HG03135 (cell line): ENCODE results near the gene CHCHD6.
A peak's percentile ranks its signal among the peaks of the same experiment; 100 is the strongest.

ENCODE experiments used
- ATAC-seq: cut with Tn5 transposase; IDR thresholded peaks from one replicate; pipeline ENCODE4 v1.9.1; 2021; ENCODE audit warnings: mild to moderate bottlenecking, moderate library complexity; ENCODE audit not compliant: unreplicated experiment

CHCHD6 gene

DNA sequence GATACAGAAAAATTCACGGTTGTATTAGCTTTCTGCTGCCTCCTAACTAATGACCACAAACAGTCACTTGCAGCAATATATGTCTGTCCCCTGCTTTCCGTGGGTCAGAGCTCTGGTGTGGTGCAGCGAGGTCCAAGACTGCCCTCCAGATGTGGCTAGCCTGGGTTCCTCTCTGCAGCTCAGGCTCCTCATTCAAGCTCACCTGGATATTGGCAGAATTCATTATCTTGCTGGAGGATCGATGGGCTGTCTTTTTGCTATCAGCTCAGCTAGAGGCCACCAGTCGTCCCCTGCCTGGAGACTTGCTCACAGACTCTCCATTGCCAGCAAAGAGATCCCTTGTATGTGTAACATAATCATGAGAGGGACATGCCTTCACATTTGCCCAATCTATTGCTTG, 266.1 kb downstream of the CHCHD6 start:
- ATAC-seq: no peak

DNA sequence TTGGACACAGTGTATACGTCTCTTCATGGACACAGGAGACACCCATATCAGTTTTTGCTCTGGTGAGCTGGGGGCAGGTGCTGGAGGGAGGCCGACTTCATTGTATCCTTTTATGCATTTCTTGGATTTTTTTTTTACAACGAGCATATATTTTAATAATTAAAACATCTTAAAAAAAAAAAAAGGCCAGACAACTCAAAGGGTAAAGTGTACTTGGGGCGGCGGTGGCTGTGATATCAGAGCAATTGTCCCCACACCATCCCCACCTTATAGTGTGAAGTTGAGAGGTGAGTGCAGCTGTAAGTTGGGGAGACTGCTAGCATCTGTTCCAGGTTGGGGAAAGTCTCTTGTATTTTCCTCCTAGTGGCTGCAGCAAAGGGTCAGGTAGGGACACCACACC, 266.9 kb downstream of the CHCHD6 start:
- no peak for ATAC-seq

DNA sequence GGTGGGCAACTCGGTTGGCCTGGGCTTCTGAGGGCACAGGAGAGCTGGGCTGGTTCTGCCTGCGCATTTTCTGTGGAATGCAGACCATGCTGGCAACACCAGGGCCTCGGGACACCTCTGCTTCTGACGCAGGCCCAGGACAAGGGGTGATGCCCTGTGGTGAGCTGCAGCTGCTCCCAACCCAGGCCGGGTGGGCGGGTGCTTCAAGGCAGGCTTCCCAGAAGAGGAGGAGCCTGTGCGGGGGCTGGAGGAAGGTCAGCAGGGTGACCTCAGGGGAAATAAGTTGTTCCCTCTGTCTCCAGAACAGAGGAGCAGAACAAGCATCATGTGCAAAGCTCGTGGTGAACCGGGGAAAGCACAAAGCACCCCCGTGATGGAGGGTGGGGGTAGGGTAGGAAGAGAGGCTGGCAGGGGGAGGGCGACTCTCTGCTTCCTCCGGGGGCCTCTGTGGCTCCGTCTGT, 267.9 kb downstream of the CHCHD6 start:
- no peak for ATAC-seq

DNA sequence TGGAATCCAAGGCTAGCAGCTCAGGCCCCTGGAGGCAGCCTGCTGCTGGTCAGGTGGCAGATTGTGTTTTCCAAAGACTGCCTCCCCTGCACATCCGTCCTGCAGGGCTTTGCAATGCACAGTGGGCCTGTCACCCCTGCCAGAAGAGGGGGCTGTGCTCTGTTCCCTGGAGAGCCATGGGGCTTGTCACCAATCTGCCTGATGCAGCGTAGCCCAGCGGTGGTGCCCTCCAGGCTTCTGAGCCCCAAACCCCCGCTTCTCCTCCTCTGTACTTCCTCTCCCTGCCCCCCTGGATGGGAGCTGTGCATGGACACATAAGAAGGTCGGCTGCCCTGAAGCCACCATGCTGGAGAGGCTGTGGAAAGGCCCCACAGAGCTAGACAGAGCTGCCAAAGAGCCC, 268.8 kb downstream of the CHCHD6 start:
- no peak for ATAC-seq

DNA sequence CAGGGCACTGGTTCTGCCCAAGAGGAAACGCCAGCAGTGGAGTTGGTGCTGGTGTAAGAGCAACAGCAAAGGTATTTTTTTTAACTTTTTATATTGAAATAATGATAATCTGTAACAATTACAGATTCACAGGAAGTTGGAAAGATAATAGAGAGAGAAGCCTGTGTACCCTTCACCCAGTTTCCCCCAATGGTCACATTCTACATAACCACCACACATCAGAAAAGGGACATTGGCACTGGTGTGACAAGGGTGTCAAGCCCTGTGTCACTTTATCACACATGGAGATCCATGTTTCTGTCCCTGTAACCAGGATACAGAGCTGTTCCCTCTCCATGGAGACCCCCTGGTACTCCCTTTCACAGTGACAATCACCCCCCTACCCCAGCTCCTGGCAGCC, 269.8 kb downstream of the CHCHD6 start:
- ATAC-seq: no peak

DNA sequence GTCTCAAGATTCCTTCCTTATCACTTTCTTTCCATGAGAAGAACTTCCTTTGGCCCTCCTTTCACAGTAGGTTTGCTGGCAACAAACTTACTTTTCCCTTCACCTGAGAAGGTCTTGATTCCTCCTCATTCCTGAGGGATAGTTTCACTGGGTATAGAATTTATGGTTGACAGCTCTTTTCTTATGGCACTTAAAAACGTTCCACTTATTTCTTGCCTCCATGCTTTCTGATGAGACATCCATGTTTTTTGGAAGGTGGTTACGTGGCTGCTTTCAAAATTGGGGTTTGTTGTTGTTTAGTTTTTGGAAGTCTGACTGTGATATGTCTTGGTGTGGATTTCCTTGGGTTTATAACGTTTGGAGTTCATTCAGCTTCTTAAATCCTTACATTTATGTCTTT, 270.7 kb downstream of the CHCHD6 start:
- no peak for ATAC-seq

DNA sequence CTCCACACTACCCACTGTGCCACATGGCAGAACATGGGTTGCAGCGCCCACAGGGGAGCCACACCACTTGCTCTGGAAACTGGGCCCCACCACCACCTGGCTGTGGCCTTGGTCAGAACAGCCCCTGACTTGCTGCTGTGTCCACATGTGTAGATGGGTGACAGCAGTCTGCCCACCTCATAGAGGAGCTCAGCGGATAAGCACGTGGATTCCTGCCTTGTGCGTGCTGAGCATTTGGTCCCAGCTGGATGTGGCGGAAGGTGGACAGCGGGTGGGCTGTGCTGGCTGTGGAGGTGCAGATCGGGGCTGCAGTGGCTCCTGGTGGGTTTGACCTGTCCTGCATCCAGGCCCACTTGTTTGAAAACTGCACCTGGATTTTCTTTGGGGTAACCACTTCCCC, 272.9 kb downstream of the CHCHD6 start:
- ATAC-seq: no peak

DNA sequence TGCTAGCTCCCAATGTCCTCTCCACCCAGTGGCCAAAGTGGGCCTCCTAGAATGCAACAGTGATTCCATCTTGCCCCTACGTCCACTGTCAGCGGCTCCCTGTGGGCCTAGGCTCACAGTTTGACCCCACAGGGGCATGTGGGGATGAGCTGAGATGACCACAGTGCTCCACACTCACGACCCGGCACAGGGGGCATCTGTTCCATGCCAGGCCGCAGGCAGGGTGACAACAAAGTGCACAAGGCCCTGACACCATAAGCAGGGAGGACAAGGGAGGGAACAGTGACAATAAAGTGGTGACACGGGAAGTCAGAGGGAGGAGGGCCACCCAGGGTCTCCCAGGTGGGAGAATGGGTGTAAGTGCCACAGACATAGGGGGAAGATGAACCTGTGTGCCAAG, 273.8 kb downstream of the CHCHD6 start:
- no peak for ATAC-seq

DNA sequence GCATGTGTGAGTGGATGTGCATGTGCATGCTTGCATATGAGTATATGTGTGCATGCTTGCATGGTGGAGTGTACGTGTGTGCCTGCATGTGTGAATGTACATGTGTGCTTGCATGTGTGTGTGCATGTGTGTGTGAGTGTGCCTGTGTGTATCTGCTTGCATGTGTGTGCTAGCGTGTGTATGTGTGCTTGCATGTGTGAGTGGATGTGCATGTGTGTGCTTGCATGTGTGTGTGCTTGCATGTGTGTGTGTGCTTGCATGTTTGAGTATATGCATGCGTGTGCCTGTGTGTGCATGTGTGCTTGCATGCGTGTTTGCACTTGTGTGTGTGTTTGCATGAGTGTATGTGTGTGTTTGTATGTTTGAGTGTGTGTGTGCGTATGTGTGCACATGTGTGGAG, 274.3 kb downstream of the CHCHD6 start:
- ATAC-seq: no peak

DNA sequence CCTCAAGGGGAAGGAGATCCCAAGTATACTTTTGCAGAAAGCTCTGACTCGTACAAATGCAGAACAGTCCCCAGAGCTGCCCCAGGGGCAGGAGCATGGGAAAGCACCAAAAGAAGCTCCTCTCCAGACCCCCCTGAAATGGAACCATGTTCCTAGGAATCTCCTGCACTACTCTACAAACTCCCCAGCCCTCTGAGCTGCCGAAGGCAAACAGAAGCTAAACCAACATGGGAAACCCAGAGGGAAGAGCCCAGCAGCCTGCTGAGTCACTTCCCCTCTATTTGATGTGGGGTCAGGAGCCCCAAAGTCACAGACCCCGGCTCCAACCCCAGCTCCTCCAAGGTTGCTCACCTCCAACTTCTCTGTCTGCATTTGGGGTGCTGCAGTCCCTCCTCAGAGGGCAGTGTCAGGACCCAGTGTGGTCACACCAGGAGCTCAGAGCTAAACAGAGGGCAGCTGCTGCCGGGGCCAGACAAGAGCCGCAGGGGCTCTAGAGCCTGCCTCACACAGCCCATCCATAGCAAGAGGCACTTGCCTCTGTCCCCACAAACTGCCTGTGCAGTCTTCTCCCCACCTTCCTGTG, 275.1 kb downstream of the CHCHD6 start:
- no peak for ATAC-seq

DNA sequence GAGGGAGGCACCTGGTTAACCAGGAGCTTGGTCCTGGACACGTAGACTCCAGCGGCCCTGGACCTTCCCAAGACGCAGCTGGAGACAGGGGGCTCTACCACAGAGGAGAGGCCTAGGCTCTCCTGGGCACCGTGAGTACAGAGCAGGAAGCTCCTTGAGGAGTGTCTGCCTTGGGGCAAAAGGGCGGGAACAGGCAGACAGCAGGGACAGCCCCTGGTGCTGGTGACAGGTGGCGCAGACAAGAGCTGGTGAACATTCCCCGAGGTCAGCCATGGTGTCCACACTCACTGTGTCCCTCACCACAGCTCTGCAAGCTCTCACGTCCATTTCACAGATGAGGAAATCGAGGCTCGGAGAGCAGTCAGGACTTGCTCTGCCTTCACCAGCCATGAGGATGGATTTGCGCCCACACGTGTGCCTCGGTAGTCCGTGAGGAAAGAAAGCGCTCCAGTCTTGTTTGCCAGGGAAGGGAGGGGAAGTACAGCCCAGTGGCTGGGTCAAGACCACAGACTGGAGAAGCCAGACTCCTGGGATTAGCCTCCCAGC, 276.3 kb downstream of the CHCHD6 start:
- no peak for ATAC-seq

DNA sequence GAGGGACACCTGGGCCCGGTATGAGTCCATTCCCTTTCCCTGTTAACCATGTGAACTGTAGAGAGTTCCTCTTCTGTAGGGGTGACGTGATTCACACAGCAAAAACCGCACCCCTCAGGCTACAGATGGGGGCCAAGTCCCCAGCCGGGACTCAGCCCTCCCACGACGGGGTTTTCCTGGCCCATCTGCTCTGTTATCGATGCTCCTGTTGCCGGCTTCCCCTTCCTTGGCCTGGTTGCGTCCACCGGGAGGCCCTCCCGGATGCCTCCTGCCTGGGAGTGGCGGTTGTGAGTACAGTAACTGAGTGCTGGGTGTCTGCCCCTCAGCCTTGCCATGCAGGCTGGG, 278.1 kb downstream of the CHCHD6 start:
- peak; percentile 21 for ATAC-seq

DNA sequence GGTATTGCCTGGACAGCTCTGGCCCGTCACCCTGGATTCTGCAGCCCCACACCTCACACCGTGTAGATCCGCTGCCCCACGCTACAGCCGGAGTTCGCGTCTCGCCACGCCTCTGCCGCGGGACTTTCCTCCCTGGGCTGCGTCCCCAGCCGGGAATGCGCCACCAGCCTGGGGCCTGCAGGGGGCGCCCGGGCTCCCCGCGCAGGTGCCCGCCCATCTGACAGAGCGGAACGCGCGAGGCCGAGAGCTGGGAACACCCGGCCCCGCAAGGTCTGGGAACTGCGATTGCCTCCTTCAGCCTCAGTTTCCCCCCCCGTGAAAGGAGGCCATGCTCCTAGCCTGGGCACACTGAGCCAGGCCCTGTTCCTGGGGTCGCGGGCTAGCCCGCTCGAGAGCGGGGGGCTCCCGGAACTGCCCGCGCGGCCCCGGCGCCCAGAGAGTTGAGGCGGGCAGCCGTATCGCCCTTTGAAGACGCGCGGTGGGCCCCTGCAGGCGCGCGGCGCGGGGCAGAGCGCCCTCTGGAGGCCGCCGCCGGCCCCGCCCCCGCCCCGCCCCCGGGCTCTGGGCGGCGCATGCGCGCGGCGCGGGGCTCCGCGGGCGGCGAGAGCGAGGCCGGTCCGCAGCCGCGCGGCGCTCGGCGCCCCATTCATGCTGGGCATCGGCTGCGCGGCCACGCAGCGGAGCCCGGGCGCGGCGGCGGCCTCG, 278.6 kb downstream of the CHCHD6 start, which contains the start of gene PLXNA1:
Gene PLXNA1 (plus strand): TSS at position 645 of the 705 bp plus-strand sequence. CDS start 5,479 bp downstream, outside the sequence.
- ATAC-seq: peak; percentile 67

DNA sequence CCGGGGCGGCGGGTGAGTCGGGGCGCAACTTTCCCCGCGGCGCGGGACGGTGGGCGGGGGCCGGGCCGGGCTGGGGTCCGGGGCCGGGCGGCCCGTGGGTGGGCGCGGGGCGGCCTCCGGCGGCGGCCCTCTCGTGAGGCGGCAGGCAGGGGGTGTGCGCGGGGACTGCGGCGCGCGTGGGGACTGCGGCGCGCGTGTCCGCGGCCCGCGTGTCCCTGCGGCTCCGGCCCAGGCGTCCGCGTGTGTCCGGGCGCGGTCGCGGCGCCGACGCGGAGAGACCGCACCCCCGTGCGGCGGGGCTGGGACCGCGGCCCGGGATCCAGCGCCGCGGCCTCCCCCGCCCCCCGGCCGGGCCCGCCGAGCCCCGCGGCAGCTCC, 279.2 kb downstream of the CHCHD6 start:
- ATAC-seq: peak; percentile 5

DNA sequence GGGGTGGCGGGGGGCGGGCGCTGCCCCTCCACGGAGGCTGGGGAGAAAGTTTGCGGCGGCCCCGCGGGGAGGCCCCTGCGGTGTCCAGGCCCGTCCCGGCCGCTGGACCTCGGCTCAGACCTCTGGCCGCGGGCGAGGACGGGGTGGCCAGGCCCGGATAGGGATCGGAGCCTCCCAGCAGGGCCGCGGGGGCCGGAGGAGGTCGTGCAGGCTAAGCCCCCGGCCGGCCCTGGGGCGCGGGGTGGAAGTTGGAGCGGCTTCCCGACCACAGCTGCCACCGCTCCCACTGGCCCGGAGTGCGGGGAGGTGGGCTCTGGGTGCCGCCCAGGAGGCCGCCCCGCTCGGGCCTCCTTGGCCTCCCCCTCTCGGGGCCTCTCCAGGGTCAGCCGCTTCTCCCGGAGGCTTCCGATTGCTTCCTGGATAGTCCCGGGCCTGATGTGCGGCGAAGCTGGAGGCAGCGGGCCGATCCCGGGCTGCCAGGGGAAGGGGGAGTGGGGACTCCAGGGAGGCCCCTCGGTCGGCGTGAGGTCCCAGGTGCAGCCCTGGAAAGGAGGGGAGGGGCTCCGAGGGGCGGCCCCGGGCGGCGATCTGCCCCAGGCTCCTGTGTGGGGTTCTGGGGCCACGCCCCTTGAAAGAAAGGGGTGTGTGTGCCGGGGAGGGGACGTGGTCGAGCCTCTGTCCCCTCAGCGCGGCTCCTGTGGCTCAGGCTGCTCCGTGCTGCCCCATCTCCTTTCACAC, 279.8 kb downstream of the CHCHD6 start:
- ATAC-seq: no peak

DNA sequence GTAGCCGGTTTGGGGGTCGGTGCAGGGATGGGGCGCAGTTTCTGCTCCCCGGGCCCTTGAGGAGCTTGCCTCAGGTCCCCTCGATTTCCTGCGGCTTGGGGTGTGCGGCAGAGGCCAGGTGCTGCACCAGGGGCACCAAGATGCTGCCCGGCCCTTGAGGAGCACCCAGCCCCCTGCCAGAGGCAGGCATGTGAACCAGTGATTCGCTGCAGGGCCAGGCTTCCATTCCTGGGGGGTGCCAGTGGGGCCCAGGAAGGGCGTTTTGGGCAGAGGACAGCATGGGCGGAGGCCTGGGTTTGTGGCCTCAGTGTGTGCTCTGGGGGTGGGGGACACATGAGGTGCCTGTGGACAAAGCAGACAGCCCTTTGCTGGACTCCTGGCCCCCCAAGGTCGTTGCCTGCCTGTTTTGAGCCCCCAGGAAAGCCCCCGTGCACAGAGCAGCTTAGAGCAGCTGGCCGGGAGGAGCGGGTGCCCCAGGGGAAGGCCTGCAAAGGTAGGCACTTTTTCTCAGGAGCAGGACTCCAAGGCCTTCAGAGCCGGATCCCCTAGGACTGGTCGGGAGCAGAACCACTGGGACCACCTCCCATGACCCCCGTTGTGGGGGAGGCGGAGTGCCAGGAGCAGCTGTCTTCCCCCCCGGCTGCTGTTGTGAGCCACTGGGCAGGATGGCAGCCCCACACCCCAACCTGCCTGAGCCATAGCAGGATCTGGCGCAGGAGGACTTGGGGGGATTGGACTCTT, 280.5 kb downstream of the CHCHD6 start:
- no peak for ATAC-seq

DNA sequence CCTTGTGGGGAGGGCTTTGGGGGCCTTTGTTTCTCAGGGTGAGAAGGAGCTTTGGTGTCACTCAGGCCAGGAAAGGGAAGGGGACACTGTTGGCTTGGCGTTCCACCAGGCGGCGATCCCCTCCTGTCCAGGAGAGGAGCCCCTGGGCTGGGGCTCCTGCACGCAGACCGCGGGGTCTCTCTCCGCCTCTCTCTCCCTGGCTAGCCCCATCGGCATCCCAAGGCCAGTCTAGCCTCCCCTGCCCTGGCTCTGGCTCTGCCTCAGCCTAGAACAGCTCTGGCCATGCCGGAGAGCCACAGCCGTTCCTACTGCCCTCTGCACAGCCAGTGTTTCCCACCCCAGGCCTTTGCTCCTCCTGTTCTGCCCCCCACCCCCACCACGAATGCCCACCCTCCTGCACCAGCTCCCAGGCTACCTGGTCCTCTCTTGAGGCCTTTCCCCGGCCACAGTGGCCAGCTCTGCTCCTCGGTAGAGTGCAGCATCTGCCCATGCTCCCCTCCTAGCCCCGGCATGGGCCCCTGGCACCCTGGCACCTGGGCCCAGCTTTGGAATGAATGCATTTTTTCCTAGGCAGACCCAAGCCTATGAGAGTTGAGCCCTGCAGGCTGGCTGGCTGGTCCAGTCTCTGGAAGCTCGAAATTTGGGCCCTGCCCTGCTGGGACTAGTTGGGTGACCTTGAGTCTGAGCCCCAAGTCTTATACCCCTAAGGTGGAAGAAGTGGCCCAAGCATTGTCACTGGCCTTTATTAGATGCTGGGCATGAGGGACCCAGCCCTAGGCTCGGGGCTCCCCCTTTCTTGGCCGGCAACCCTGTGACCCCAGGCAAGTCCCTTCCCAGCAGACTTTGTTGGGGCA, 281.3 kb downstream of the CHCHD6 start:
- no peak for ATAC-seq

DNA sequence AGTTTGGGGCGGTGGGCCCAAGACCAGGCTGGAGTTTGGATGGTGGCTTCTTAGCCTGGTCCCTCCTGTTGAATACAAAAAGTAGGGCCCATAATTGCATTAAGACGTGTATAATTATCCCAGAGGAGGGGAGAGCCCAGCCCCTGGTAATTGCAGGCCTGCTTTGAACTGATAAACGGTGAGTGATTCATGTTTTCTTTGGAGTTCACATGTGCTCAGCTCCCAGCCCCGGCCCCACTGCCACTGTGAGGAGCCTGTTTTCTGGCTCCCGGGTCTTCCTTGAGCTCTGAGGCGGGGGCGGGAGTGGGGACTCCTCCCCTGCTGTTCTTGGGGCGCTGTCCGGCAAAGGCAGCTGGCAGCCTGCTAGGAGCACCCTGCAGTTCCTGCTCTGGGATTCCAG, 282.0 kb downstream of the CHCHD6 start:
- no peak for ATAC-seq

DNA sequence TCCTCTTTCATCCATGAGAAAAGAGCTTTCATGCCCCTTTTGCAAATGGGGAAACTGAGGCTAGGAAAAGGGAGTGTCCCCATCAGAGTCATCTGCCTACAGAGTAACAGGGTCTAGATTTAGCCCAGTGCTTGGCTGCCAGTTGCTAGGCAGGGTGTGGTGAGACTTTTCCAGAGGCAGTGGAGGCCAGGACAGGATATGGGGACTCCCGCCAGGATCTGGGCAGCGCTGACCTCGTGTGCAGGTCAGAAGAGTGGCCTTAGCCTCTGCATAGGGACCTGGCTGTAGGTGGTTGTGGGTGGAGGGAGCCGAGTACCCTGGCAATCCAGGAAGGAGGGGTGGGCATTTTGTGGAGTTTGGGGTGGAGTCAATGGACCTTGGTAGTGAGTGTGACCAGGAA, 283.1 kb downstream of the CHCHD6 start:
- ATAC-seq: no peak

DNA sequence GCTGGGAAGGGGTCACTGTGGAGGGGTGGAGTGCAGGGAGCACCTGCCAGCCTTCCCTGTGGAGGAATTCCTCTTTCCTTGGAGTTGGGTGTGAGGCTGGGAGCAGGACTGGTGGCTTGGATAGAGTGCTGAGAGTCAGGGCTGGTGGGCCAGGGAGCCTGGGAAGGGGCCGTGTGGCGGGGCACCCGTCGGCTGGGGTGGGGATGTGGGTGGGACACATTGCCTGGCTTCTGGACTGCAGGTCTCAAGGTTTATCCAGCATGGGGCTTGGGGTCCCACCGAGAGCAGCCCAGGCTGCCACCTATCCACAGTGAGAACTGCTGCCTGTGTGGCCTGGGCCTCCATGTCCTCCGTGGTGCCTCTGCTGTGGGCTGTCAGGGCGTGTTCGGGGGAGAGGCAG, 283.6 kb downstream of the CHCHD6 start:
- ATAC-seq: no peak
